HL-60/S4 treated with retinoic acid at 250 ng/mL for 4 days and 3 days (cell line): ENCODE data around the gene AHCYL2.

Experiments used
- in situ Hi-C: fragments of 300-500 bp; cut with MboI; formaldehyde crosslinking; loops from 2 replicates; pipeline ENCODE4 v1.7.0; 2022; ENCODE audit warnings: low sequenced_read_pairs

AHCYL2 gene

GRCh38 chr7:129224251-129225205 is at the start of gene AHCYL2:
Gene AHCYL2 (plus strand): TSS chr7:129225030.
- in situ Hi-C loops: no loop called here

- in situ Hi-C loops: no loop called here
Observed at GRCh38 chr7:129176916-129177710, 47.7 kb upstream of the AHCYL2 start.

GRCh38 chr7:129184981-129185670 is 39.7 kb upstream of the AHCYL2 start:
- in situ Hi-C loops: no loop called here

GRCh38 chr7:129186749-129187260 is 38.0 kb upstream of the AHCYL2 start:
- in situ Hi-C loops: no loop called here

GRCh38 chr7:129187681-129188371 is 37.0 kb upstream of the AHCYL2 start:
- in situ Hi-C loops: no loop called here

GRCh38 chr7:129188372-129188891 is 36.4 kb upstream of the AHCYL2 start, which contains the start of gene SMO:
Gene SMO (plus strand): TSS chr7:129188633. CDS start chr7:129189152, 519 bp downstream.
- in situ Hi-C loops: no loop called here

GRCh38 chr7:129188892-129189660 is 35.8 kb upstream of the AHCYL2 start:
- in situ Hi-C loops: no loop called here

GRCh38 chr7:129189661-129190310 is 35.0 kb upstream of the AHCYL2 start:
- in situ Hi-C loops: no loop called here

- in situ Hi-C loops: no loop called here
Observed at GRCh38 chr7:129191272-129191671, 33.6 kb upstream of the AHCYL2 start.

- in situ Hi-C loops: no loop called here
Observed at GRCh38 chr7:129193892-129194291, 30.9 kb upstream of the AHCYL2 start.

- in situ Hi-C loops: no loop called here
Observed at GRCh38 chr7:129197771-129198170, 27.1 kb upstream of the AHCYL2 start.

- in situ Hi-C loops: no loop called here
Observed at GRCh38 chr7:129199406-129199805, 25.4 kb upstream of the AHCYL2 start.

GRCh38 chr7:129202058-129202777 is 22.6 kb upstream of the AHCYL2 start:
- in situ Hi-C loops: no loop called here

GRCh38 chr7:129203050-129203741 is 21.6 kb upstream of the AHCYL2 start:
- in situ Hi-C loops: no loop called here

GRCh38 chr7:129205126-129205818 is 19.6 kb upstream of the AHCYL2 start:
- in situ Hi-C loops: no loop called here

- in situ Hi-C loops: no loop called here
Observed at GRCh38 chr7:129205987-129206785, 18.6 kb upstream of the AHCYL2 start.
